ENCODE results near the gene GRIFIN.

DNA sequence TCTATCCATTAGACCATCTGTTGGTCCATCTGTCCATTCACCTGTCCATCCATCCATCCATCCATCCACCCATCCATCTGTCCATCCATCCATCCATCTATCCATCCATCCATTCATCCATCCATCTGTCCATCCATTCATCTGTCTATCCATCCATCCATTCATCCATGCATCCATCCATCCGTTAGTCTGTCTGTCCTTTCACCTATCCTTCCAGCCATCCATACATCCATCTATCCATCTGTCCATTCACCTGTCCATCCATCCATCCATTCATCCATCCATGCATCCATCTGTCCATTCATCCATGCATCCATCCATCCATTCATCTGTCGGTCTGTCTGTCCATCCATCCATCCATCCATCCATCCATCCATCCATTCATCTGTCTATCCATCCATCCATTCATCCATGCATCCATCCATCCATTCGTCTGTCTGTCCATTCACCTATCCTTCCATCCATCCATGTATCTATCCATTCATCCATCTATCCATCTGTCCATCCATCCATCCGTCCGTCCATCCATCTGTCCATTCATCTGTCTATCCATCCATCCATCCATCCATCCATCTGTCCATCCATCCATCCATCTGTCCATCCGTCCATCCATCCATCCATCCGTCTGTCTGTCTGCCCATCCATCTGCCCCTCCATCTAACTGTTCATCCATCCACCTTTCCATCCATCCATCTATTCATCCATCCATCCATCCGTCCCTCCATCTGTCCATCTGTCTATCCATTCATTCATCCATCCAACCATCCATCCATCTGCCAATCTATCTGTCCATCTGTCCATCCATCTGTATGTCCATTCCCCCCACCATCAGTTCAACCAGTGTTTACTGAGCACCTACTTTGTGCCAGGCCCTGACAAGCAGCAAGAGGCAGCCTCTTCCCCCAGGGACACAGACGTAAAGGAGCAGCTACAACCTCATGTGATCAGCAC is 38.5 kb upstream of the GRIFIN start:
- TF ChIP-seq, protein P1, sequence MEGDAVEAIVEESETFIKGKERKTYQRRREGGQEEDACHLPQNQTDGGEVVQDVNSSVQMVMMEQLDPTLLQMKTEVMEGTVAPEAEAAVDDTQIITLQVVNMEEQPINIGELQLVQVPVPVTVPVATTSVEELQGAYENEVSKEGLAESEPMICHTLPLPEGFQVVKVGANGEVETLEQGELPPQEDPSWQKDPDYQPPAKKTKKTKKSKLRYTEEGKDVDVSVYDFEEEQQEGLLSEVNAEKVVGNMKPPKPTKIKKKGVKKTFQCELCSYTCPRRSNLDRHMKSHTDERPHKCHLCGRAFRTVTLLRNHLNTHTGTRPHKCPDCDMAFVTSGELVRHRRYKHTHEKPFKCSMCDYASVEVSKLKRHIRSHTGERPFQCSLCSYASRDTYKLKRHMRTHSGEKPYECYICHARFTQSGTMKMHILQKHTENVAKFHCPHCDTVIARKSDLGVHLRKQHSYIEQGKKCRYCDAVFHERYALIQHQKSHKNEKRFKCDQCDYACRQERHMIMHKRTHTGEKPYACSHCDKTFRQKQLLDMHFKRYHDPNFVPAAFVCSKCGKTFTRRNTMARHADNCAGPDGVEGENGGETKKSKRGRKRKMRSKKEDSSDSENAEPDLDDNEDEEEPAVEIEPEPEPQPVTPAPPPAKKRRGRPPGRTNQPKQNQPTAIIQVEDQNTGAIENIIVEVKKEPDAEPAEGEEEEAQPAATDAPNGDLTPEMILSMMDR (IDR thresholded peaks at IDR 0.05): no peak
- TF ChIP-seq POLR2A (IDR thresholded peaks at IDR 0.05) (no peak), POLR2AphosphoS5 (IDR thresholded peaks at IDR 0.05) (no peak), EP300 (IDR thresholded peaks at IDR 0.05) (no peak)
